Left ventricle myocardium superior (tissue), 1 donor: Measurements from ENCODE around the gene ARCN1. TPM values are rescaled to one million over a fixed set of nuclear protein-coding genes. Genes with fewer than 3 reads are reported as not detected.

Source experiments
- ATAC-seq: fragments of 200-7000 bp; cut with Tn5 transposase; one replicate; pipeline ENCODE4 v1.9.1; 2020; ENCODE audit warnings: mild to moderate bottlenecking, moderate library complexity
- DNase-seq: peaks from one replicate; pipeline ENCODE4 v3.0.0-alpha.2; 2020
- intact Hi-C: fragments of 100-400 bp; cut with micrococcal nuclease; formaldehyde crosslinking; loops from one replicate; pipeline ENCODE4 v1.11.0; 2022
- total RNA-seq: library from RNA; stranded (reverse); fragmentation: NEBNext Ultra II Directional; extraction: Animal tissue kit (Norgen Biotek cat#: 25700); gene quantifications from one replicate; pipeline ENCODE4 v1.2.1, GENCODE V29; 2021
- donor health status: DM: no; HTN: yes; CAD: no; lungs with severe emphysema.

The ARCN1 gene
- total RNA-seq, 1 donor from 2014 or later = 97.1 TPM

GRCh38 chr11:118631142-118631909 lies 59.1 kb downstream of the ARCN1 start:
- ATAC-seq = no peak
- peak; percentile 21 for DNase-seq
- intact Hi-C loops = no loop called here

DNA sequence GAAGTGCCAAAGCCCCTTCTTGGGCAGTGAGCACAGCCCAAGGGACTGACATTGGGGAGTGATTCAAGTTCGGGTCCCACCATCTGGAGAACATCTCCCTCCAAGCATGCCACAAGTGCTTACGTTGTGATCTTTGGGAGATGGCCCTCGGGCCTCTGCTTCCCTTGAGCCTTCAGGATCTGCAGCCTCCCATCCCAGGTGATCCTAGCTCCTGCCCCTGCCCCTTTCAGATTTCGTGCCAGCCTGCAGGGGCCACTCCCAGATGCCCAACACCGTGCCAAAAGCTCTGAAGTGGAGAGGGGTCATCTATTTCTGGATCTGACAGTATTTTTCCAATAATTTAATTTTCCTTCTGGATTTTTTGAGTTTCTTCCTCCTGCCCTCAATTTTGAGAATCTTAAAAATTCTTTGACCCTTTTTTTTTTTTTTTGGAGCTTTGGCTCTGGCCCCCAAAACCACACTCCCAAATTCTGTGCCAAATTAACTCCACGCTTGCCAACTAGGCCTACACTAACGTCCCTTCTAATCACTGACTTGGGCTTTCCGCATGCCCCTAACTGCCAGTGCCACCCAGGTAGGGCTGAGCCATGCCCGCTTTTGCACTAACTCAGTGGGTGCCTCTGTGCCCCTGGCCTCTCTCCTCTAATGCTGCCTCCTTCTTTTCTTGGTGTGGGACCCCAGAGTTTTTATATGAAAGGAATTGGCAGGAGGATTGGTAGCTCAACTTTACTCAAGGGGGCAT lies 60.5 kb downstream of the ARCN1 start:
- no peak for ATAC-seq

GRCh38 chr11:118633319-118633690 lies 61.1 kb downstream of the ARCN1 start:
- no peak for ATAC-seq
- intact Hi-C loops = no loop called here
- DNase-seq = peak; percentile 23

More for the DNA sequence above, 60.5 kb downstream of the ARCN1 start:
- intact Hi-C loops = no loop called here
- DNase-seq = peak; percentile 26

- ATAC-seq = peak; percentile 1
- DNase-seq = peak; percentile 20
- intact Hi-C loops = no loop called here
Observed at GRCh38 chr11:118633979-118634378, 61.8 kb downstream of the ARCN1 start.

DNA sequence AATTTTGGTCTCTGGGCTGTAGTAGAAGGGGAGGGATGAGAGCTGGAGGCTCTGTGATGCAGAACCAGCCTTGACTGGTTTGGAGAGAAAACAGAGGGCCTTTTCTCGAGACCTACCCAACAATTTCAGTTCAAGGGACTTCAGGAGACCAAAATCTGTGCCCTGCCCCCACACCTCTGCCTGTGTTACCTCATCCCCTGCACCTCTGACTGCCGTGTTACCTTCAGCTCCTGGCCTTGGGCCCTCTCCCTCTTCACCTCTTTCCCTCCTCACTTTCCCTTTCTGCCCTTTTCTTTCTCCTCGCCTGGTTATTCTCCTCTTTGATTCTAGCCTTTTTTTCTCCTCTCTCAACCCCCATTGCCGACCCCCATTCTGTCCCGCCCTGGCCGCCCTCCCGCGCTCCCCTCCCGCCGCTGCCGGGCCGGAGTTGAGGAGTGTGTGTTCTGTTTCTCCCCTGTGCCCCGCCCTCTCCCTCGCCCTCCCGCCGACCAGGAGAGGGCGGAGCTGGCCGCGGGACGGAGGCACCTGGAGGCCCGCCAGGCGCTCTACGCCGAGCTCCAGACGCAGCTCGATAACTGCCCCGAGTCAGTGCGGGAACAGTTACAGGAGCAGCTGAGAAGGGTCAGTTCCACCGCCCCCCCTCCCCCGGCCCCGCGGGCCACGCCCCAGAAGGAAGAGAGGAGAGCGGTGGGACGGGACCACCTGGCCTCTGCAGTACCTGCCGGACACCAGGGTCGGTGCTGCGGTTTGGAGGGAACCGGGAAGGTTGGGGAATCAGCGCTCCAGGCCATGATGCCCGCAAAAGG lies 62.4 kb downstream of the ARCN1 start:
- ATAC-seq (peak; percentile 86), DNase-seq (peak; percentile 91)
- intact Hi-C loops = no loop called here

GRCh38 chr11:118635237-118635591 lies 63.0 kb downstream of the ARCN1 start:
- ATAC-seq (peak; percentile 17), DNase-seq (peak; percentile 38)
- intact Hi-C loops = no loop called here

- ATAC-seq (no peak), DNase-seq (peak; percentile 32)
- intact Hi-C loops = no loop called here
Observed at GRCh38 chr11:118635642-118636041, 63.4 kb downstream of the ARCN1 start.

DNA sequence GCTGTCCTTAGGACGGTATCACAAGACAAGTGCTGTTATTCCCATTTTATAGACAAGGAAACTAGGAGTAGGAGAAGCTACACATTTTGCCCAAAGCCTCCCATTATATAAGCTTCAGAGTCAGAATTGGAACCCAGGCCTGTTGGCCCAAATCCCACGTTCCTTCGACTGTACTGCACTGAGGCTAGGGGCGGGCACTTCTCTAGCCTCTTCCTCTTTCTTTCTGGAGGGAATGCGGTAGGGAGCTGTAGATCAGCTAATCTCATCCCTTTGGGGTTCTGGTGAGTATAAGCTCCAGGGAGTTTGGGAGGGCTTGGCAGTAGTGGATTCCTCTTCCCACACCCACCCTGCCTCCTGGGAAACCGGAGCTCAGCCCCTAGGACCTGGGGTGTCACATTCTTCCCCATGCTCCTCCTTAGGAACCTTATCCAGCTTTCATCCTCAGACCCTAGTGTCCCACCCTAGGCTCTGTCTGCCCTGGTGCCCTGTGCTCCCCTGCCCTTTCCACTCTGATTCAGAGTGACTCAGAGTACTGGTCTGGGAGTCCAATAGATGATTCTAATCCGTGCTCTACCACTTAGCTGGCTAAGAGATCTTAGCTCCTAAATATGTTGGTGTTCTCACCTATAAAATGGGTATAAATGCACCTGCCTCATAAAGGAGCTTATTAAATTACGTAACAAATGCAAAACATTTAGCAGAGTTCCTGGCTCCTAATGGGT lies 64.5 kb downstream of the ARCN1 start:
- DNase-seq = peak; percentile 21
- intact Hi-C loops = no loop called here

GRCh38 chr11:118638726-118639125 lies 66.5 kb downstream of the ARCN1 start:
- intact Hi-C loops = no loop called here
- ATAC-seq (no peak), DNase-seq (no peak)

More for the DNA sequence above, 64.5 kb downstream of the ARCN1 start:
- no peak for ATAC-seq

DNA sequence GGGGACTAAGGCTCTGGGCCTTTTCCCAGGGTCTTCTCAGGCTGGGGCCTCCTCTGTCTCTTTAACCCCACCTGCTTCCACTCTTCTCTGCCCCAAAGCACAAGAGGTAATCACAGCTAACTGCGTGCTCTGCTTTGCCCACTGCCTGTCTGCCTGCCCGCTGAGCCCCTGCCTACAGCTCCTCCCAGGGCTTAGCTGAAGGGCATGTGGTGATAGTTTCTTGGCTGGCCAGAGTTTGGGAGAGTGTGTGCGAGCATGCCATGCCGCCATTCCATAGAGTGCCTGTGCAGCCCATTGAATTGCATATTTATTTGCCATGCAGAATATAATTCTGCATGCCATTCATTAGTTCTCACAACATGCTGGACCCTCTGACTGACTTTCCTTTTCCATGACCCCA lies 67.7 kb downstream of the ARCN1 start:
- ATAC-seq = peak; percentile 57
- intact Hi-C loops = no loop called here
- no peak for DNase-seq

GRCh38 chr11:118640332-118641154 lies 68.3 kb downstream of the ARCN1 start:
- intact Hi-C loops = no loop called here
- no peak for DNase-seq
- ATAC-seq = no peak

DNA sequence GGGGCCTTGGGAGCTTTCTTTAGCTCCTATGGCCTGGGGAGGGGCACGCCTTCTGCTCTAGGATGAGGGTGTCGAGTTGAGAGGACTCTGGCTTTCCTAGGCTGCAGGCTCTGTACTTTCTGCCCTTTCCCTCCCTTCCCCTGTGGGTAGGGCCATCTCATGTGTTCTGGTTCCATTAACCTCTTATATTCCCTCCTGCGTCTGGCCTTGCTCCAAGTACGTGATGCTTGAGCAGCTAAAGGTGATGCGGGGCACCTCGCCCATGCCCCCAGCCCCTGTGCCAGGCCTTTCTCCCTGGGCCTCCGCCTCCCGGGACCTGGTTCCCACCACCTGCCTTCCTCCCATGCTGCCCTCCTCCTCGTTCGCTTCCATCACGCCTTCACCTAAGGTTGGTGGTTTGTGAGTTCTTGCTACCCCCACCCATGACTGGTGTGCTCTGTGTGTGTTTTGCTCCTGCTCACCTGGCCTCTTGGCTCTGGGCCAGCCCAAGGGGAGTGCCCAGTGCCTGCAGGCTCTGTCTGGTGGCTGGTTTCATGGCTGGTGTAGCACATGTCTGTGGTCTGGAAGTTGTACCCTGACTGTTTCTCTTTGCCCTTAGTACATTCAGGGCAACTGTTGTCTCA lies 69.3 kb downstream of the ARCN1 start:
- intact Hi-C loops = no loop called here
- no peak for ATAC-seq
- no peak for DNase-seq

- peak; percentile 77 for DNase-seq
- intact Hi-C loops = no loop called here
- ATAC-seq = peak; percentile 64
Observed at GRCh38 chr11:118643142-118643994, 71.2 kb downstream of the ARCN1 start.

DNA sequence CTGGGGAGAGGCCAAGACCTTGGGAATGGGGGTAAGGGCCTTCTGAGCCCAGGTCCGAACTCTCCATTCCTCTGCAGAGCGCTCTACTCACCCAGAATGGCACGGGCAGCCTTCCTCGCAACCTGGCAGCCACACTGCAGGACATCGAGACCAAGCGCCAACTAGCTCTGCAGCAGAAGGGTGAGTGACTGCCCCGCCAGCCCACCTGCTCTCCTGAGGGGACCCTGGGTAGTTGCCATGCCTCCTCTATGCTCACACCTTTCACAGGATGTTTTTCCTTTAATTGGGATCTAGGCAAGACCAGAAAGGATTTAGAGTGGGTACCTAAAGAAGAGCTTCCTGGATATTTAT lies 71.8 kb downstream of the ARCN1 start:
- intact Hi-C loops = no loop called here
- DNase-seq = peak; percentile 18
- ATAC-seq = no peak

DNA sequence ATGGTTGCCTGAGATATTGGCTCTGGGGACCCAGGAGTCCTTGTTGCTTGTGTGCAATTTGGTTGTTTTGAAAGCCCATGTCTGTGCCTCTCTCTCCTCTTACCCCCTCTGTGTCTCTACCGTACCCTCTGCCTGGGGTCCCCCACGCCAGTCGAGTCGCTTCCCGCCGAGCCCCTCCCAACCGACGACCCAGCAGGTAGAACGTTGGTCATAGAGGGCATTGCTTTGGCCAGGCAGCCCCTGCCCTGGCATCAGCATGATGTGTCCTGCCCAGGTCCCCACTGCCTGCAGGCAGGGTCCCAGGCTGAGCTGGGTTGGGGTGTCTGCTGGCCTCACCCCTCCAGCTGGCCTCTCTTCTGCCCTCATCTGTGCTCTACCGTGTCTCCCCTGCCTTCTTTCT lies 72.3 kb downstream of the ARCN1 start:
- intact Hi-C loops = no loop called here
- ATAC-seq = no peak
- peak; percentile 25 for DNase-seq

- ATAC-seq = no peak
- peak; percentile 33 for DNase-seq
- intact Hi-C loops = no loop called here
Observed at GRCh38 chr11:118645066-118645715, 73.0 kb downstream of the ARCN1 start.

- DNase-seq (peak; percentile 17), ATAC-seq (no peak)
- intact Hi-C loops = no loop called here
Observed at GRCh38 chr11:118646393-118646792, 74.2 kb downstream of the ARCN1 start.
